ENCODE measurements around the gene FRG2C. TPM values are rescaled to one million over a fixed set of nuclear protein-coding genes. Genes with fewer than 3 reads are reported as not detected.
A peak's percentile ranks its signal among the peaks of the same experiment; 100 is the strongest.
"Not testable (repeated sequence)": the region's sequence is repeated elsewhere in the genome, so short reads cannot be mapped to it uniquely, and the experiment has no call there.

FRG2C gene
- total RNA-seq, 1 donor from 2014 or later, result not detected

- peak; percentile 7 for DNase-seq
Measured at GRCh38 chr3:75669348-75670297, 5.5 kb downstream of the FRG2C start.

GRCh38 chr3:75670298-75671286 lies 6.5 kb downstream of the FRG2C start:
- DNase-seq, result peak; percentile 59

- not testable (repeated sequence) for DNase-seq
Measured at GRCh38 chr3:75671287-75672139, 7.4 kb downstream of the FRG2C start.

- DNase-seq, result not testable (repeated sequence)
Measured at GRCh38 chr3:75672140-75672775, 8.1 kb downstream of the FRG2C start.

- not testable (repeated sequence) for DNase-seq
Measured at GRCh38 chr3:75683965-75684364, 19.8 kb downstream of the FRG2C start.

GRCh38 chr3:75687323-75687722 lies 23.2 kb downstream of the FRG2C start:
- DNase-seq, result no peak

- no peak for DNase-seq
Measured at GRCh38 chr3:75692061-75692460, 27.9 kb downstream of the FRG2C start.

Other genes starting within 250 kb of the FRG2C start
- gene ZNF717, start 121.2 kb downstream of the FRG2C start, total RNA-seq, result 9.3 and 9.7 TPM in 2 replicates